Tibial nerve (tissue), 3 donors: Measurements from ENCODE around the gene CCNY.

Experiments
- CTCF ChIP-seq, 5 experiments: fragments of 200-600 bp in 3 of 5; fragments of 450-650 bp in 2 of 5; sonication (generic) in 3 of 5; IDR thresholded peaks; one replicate each; pipeline ENCODE4 v1.5.1; 2016 to 2019; ENCODE audit warnings: antibody characterized with exemption in 5 of 5, mild to moderate bottlenecking in 3 of 5, moderate library complexity in 2 of 5
- POLR2A ChIP-seq, 2 donors: fragments of 450-650 bp; IDR thresholded peaks; one replicate each; pipeline ENCODE4 v1.6.1; 2017; ENCODE audit warnings: antibody characterized with exemption in 2 of 2, mild to moderate bottlenecking in 2 of 2, moderate library complexity in 2 of 2

- TF ChIP-seq CTCF (IDR thresholded peaks at IDR 0.05): no peak
- TF ChIP-seq POLR2A (IDR thresholded peaks at IDR 0.05): no peak
Observed at GRCh38 chr10:35365994-35366393, 29.7 kb downstream of the CCNY start.
